ENCODE data around the gene CCT7. TPM values are rescaled to one million over a fixed set of nuclear protein-coding genes. Genes with fewer than 3 reads are reported as not detected.

Gene CCT7
- total and polyA plus RNA-seq, 2 donors (not counting 1 experiment from before 2014, with no cell fraction given) = 94.4 to 160 TPM

GRCh38 chr2:73257425-73258125, 23.5 kb downstream of the CCT7 start:
- Mint-ChIP-seq H3K27me3 (no peaks in the 10 kb centered on the region), H3K4me1 (no peaks in the 10 kb centered on the region), H3K4me3 (no peak overlapping the region), H3K9me3 (ENCODE audit: insufficient read depth) (no peaks in the 10 kb centered on the region), H3K27ac (no peak overlapping the region)
- no peaks in the 10 kb centered on the region for H3K9me3 ChIP-seq (ENCODE audit: control extremely low read depth in 1 of 3, control insufficient read depth in 2 of 3, insufficient read depth in 1 of 3, low read length in 2 of 3)
- ChIA-PET CTCF (interaction anchor here (1.5 kb wide), 1 partner anchor 31 kb away, joined by 3 read pairs; no protein-coding TSS in a partner anchor), POLR2A (interaction anchor here (0.5 kb wide), 1 partner anchor 27 kb away, joined by 3 read pairs; the partner anchor contains the start of gene FBXO41)
- H3K27me3 ChIP-seq (replicated peaks in 1 of 4; ENCODE audit: control extremely low read depth in 1 of 4, control insufficient read depth in 3 of 4, insufficient read depth in 4 of 4, low read length in 3 of 4) = no peaks in the 10 kb centered on the region
- ATAC-seq (ENCODE audit: low read depth) (no peak), DNase-seq (no peak)
- no peak for TF ChIP-seq EZH2 (IDR thresholded peaks at IDR 0.05; ENCODE audit: borderline replicate concordance, insufficient read depth, low read depth, low read length, poor library complexity, severe bottlenecking)
- no peak for TF ChIP-seq CTCF (IDR thresholded peaks at IDR 0.05)
- intact Hi-C loops (cut with micrococcal nuclease) = no loop called here
- H3K79me2 ChIP-seq (ENCODE audit: control insufficient read depth, insufficient read depth, low read length) = no peaks in the 10 kb centered on the region
- no peaks in the 10 kb centered on the region for H3K4me1 ChIP-seq (ENCODE audit: control insufficient read depth in 2 of 2, insufficient read depth in 2 of 2, low read length in 2 of 2)
- H3K4me3 ChIP-seq (ENCODE audit: control extremely low read depth in 1 of 5, extremely low read depth in 1 of 5, insufficient read depth in 1 of 5, low read depth in 2 of 5, low read length in 4 of 5) = no peak overlapping the region
- no peak overlapping the region for H3K27ac ChIP-seq (ENCODE audit: low read length in 2 of 2)
- H4K20me1 ChIP-seq (ENCODE audit: control insufficient read depth, insufficient read depth, low read length, poor library complexity, severe bottlenecking) = peaks cover 3% of the 10 kb centered on the region
- WGBS (ENCODE audit: insufficient coverage) = 96% methylated on average over 5 of the region's 10 CpGs
- no peak overlapping the region for H3K4me2 ChIP-seq (replicated peaks; ENCODE audit: low read depth, low read length, poor library complexity, severe bottlenecking)
- H3K9ac ChIP-seq (ENCODE audit: low read length) = no peak overlapping the region
- H2AFZ ChIP-seq (ENCODE audit: insufficient read depth, low read depth, low read length, poor library complexity, severe bottlenecking) = no peak overlapping the region
- H3K36me3 ChIP-seq (replicated peaks in 1 of 2; ENCODE audit: control extremely low read depth in 1 of 2, control insufficient read depth in 1 of 2, extremely low read depth in 1 of 2, insufficient read depth in 2 of 2, low read length in 1 of 2) = peaks cover 0 to 40% of the 10 kb centered on the region in 2 experiments

- ChIA-PET POLR2A (interaction anchor here (0.5 kb wide), 1 partner anchor 26 kb away, joined by 3 read pairs; the partner anchor contains the start of gene FBXO41), CTCF (no interaction called here)
- H3K9me3 Mint-ChIP-seq (ENCODE audit: insufficient read depth) = no peaks in the 10 kb centered on the region
- Histone ChIP-seq H2AFZ (ENCODE audit: insufficient read depth, low read depth, low read length, poor library complexity, severe bottlenecking) (no peak overlapping the region), H3K9ac (ENCODE audit: low read length) (no peak overlapping the region), H3K36me3 (replicated peaks in 1 of 2; ENCODE audit: control extremely low read depth in 1 of 2, control insufficient read depth in 1 of 2, extremely low read depth in 1 of 2, insufficient read depth in 2 of 2, low read length in 1 of 2) (peaks cover 0 to 33% of the 10 kb centered on the region in 2 experiments), H3K9me3 (ENCODE audit: control extremely low read depth in 1 of 3, control insufficient read depth in 2 of 3, insufficient read depth in 1 of 3, low read length in 2 of 3) (no peaks in the 10 kb centered on the region), H3K27me3 (replicated peaks in 1 of 4; ENCODE audit: control extremely low read depth in 1 of 4, control insufficient read depth in 3 of 4, insufficient read depth in 4 of 4, low read length in 3 of 4) (no peaks in the 10 kb centered on the region), H3K4me2 (replicated peaks; ENCODE audit: low read depth, low read length, poor library complexity, severe bottlenecking) (no peak overlapping the region), H4K20me1 (ENCODE audit: control insufficient read depth, insufficient read depth, low read length, poor library complexity, severe bottlenecking) (no peaks in the 10 kb centered on the region), H3K4me1 (ENCODE audit: control insufficient read depth in 2 of 2, insufficient read depth in 2 of 2, low read length in 2 of 2) (no peaks in the 10 kb centered on the region), H3K27ac (ENCODE audit: low read length in 2 of 2) (no peak overlapping the region), H3K4me3 (ENCODE audit: control extremely low read depth in 1 of 5, extremely low read depth in 1 of 5, insufficient read depth in 1 of 5, low read depth in 2 of 5, low read length in 4 of 5) (no peak overlapping the region), H3K79me2 (ENCODE audit: control insufficient read depth, insufficient read depth, low read length) (no peaks in the 10 kb centered on the region)
- intact Hi-C loops (cut with micrococcal nuclease) = no loop called here
- no peaks in the 10 kb centered on the region for H3K27me3 Mint-ChIP-seq
- ATAC-seq (ENCODE audit: low read depth) (no peak), DNase-seq (no peak)
- WGBS (ENCODE audit: insufficient coverage) = 92% methylated on average over 5 of the region's 8 CpGs
- H3K27ac Mint-ChIP-seq = no peak overlapping the region
- no peak for TF ChIP-seq CTCF (IDR thresholded peaks at IDR 0.05)
- no peak for TF ChIP-seq EZH2 (IDR thresholded peaks at IDR 0.05; ENCODE audit: borderline replicate concordance, insufficient read depth, low read depth, low read length, poor library complexity, severe bottlenecking)
- H3K4me1 Mint-ChIP-seq = no peaks in the 10 kb centered on the region
- no peak overlapping the region for H3K4me3 Mint-ChIP-seq
Observed at GRCh38 chr2:73258186-73258912, 24.2 kb downstream of the CCT7 start.
